Activated gamma-delta T cell treated with Interleukin-2 at 50 U/mL for 16 hours (primary cell): Measurements from ENCODE around the gene SPTBN4.
"Not testable (repeated sequence)": the region's sequence is repeated elsewhere in the genome, so short reads cannot be mapped to it uniquely, and the experiment has no call there.

Experiments used
- DNase-seq: peaks from one replicate; pipeline ENCODE4 v3.0.0-alpha.2; 2020

SPTBN4 gene

GRCh38 chr19:40466985-40467734 is at the start of gene SPTBN4:
SPTBN4 (plus strand) TSS chr19:40467001; CDS start chr19:40472622, 5,621 bp downstream.
- no peak for DNase-seq

DNA sequence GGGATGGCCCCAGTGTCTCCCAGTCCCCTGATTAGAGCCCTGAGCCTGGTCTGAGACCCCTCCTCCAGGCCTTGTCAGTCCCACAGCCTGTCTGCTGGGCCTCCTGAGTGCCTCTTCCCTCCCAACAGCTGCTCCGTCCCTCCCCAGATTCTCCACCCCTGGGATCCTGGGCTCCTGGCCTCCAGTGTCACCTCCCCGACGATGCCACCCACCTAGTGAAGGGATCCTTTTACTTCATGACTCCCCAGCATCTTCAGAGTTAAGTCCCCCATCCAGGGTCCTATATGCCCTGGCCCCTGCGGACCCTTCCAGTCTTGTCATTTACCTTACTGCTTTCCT is 49.2 kb upstream of the SPTBN4 start:
- no peak for DNase-seq

- DNase-seq, result no peak
Measured at GRCh38 chr19:40418040-40418439, 48.8 kb upstream of the SPTBN4 start.

- DNase-seq, result no peak
Measured at GRCh38 chr19:40419066-40419612, 47.7 kb upstream of the SPTBN4 start.

- DNase-seq, result no peak
Measured at GRCh38 chr19:40419780-40420179, 47.0 kb upstream of the SPTBN4 start.

- DNase-seq, result no peak
Measured at GRCh38 chr19:40420451-40420765, 46.4 kb upstream of the SPTBN4 start.

- DNase-seq, result peak; percentile 68
Measured at GRCh38 chr19:40420766-40421765, 45.7 kb upstream of the SPTBN4 start.

GRCh38 chr19:40421993-40422747 is 44.6 kb upstream of the SPTBN4 start:
- no peak for DNase-seq

DNA sequence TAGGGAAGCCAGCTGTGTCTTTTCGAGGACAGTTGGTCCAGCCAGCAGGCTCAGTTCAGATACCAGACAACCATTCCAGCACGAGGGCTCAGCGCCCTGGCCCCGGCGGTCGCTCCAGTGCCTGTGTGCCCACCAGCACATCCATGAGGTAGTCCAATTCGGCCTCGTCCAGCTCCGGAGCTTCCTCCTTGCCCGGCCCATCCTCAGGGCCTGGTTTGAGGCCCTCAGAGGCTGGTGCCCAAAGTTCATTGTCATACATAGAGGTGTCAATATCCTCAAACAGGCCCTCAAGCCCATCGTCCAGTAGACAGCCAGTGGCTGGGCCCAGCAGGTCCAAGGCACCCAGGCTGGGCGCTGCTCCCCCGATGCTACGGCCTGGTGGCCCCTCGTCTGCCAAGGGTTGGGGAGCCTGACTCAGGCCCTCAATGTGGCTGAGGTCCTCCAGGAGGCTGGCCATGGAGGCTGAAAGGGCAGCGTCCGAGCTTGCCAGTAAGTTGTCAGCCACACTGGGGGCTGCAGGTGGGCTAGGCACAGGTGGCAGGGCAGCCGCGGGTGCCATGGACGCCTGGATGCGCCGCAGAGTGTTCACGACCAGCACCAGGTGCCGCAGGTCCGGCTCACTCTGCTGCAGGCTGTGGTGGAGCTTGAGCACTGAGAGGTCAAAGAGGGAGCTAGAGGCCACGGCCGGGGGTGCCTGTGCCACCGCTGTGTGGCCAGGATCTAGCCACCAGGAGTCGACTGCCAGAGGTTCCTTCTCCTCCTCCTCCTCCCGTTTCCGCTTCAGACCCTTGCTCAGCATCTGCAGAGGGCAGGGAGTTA is 43.8 kb upstream of the SPTBN4 start:
- DNase-seq, result no peak

- DNase-seq, result no peak
Measured at GRCh38 chr19:40423938-40424337, 42.9 kb upstream of the SPTBN4 start.

DNA sequence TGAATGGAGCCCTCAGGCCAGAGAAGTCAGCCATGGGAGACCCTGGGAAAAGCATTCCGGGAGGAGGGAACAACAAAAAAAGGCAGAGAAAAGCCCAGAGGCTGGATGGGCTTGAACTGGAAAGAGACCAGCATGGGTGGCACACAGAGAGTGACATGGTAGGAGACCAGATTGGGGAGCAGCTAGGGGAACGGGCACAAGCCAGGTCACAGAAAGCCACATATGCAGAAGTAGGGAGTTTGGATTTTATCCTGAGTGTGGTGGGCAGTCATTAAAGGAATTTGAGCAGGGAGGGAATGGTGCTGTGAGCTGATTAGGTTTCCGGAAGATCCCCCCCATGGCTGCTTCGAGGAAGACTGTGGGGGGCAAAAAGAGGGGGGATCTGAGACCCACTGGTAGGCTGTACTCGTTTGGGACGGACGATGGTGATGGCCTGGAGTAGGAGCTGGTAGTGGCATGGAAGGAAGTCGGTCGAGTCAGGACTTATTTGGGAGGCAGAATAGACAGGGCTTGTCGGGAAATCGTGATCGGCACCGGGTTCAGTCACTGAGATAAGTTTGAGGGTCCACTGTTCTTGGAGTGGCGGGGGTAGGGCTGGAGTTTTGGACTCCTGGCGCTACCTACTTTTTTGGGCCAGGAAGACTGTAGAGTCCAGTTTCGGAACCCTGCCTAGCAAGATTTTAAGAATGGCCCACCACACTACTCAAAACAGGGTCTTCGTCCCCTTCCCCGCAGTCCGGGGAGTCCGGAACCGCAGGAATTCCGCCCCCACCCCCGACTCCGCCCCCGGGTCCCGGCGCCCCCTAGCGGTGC is 42.0 kb upstream of the SPTBN4 start:
- no peak for DNase-seq

- peak; percentile 100 for DNase-seq
Measured at GRCh38 chr19:40425450-40426287, 41.1 kb upstream of the SPTBN4 start, which contains the start of gene SERTAD1. SERTAD1 (minus strand) TSS chr19:40425992; CDS start chr19:40423546, 2,446 bp downstream.

GRCh38 chr19:40428197-40428596 is 38.6 kb upstream of the SPTBN4 start:
- DNase-seq, result not testable (repeated sequence)

- DNase-seq, result not testable (repeated sequence)
Measured at GRCh38 chr19:40430242-40430641, 36.6 kb upstream of the SPTBN4 start.

DNA sequence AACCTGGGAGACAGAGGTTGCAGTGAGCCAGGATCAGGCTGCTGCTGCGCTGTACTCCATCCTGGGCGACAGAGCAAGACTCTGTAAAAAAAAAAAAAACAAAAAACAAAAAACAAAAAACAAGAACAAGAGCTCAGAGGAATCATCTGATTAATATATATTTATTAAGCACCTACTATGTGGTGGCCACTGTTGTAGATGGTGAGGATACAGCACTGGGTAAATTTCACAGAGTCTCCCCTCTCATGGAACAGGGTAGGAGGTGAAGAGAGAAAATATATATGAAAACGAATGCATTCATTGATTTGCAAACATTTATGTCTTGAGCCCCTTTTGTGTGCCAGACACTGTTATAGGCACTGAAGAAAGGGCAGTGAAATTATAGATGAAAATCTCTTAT is 35.1 kb upstream of the SPTBN4 start:
- DNase-seq, result no peak

- not testable (repeated sequence) for DNase-seq
Measured at GRCh38 chr19:40432760-40433159, 34.0 kb upstream of the SPTBN4 start.

DNA sequence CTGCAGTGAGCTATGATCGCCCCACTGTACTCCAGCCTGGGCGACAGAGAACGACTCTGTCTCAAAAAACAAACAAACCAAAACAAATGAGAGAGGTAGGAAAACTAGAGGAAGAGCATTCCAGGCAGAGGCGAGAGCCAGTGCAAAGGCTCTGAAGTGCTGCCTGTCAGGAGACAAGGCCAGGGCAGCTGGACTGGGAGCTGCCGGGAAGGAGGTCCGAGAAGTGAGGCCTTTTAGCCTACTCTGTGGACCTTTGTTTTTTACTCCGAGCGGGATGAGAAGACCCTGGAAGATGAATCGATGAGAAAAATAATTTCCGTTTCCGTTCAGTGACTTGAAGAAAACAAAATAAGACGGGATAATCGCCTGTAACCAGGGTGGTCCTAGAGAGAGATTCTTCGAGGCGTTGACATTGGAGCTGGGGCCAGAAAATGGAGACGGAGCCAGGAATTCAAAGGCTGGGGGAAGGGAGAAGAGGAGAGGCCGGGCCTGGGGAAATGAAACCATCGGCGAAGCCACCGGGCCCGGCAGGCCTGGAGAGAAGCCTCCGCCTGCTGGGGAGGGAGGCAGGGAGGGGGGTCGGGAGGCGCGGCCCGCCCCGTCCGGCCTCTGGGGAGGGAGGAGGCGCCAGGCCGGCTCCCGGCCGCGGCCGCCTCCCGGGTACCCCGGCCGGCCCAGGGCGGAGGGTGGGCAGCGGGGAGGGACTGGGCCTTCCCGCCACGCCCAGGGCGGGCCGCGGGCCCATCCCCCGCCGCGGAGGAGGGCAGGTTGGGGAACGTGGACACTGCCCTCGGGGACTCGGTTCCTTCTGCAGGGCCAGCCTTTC is 33.2 kb upstream of the SPTBN4 start:
- DNase-seq, result peak; percentile 50

DNA sequence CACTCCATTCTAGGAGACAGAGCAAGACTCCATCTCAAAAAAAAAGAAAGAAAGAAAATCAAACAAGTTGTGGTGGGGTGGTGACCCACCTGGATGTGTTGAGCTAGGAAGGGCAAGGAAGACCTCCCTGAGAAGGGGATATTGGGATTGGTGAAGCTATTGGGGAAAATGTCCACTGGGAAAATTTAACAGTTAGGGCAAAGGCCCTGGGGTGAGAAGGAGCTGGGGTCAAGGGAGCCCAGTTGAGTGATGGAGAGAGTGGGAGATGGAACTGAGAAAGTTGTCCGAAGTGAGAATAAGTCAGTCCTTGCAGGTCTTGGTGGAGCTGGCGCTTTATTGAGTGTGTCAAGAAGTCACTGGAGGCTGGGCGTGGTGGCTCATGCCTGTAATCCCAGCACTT is 28.5 kb upstream of the SPTBN4 start:
- no peak for DNase-seq

- no peak for DNase-seq
Measured at GRCh38 chr19:40441719-40442253, 25.0 kb upstream of the SPTBN4 start.
